ENCODE results near the gene MAP2K6. TPM values are rescaled to one million over a fixed set of nuclear protein-coding genes. Genes with fewer than 3 reads are reported as not detected.

MAP2K6 gene
- total and polyA plus RNA-seq, 2 of the 8 experiments (the other 6 are each of a cell fraction or from before 2014, with no cell fraction given) = 11.0 to 44.1 TPM

GRCh38 chr17:69492410-69493071 is 78.0 kb downstream of the MAP2K6 start:
- Histone ChIP-seq H2BK20ac (ENCODE audit: low read length) (no peak overlapping the region), H3K4me3 (ENCODE audit: extremely low read depth in 1 of 4, insufficient read depth in 2 of 4, low read depth in 3 of 4, low read length in 4 of 4) (no peak overlapping the region), H2BK15ac (ENCODE audit: low read length) (no peak overlapping the region), H3K27ac (ENCODE audit: low read depth, low read length) (no peak overlapping the region), H2AFZ (ENCODE audit: low read length) (no peak overlapping the region), H2BK5ac (ENCODE audit: low read depth, low read length) (no peak overlapping the region), H4K5ac (ENCODE audit: insufficient read length, low read depth, low read length) (no peak overlapping the region), H3K4me1 (replicated peaks in 1 of 4; ENCODE audit: control insufficient read depth in 3 of 4, insufficient read depth in 4 of 4, low read length in 3 of 4) (peaks cover 0 to 6% (median 2%) of the 10 kb centered on the region in 4 experiments; a peak in 2 of 7 replicates), H4K20me1 (replicated peaks in 1 of 2; ENCODE audit: control insufficient read depth in 1 of 2, insufficient read depth in 2 of 2, low read length in 2 of 2) (no peaks in the 10 kb centered on the region), H3K9me3 (ENCODE audit: insufficient read depth in 2 of 2, low read depth in 1 of 2, low read length in 1 of 2) (no peaks in the 10 kb centered on the region), H3K79me2 (ENCODE audit: control insufficient read depth in 1 of 2, insufficient read depth in 2 of 2, low read length in 2 of 2) (no peaks in the 10 kb centered on the region), H3K14ac (ENCODE audit: insufficient read length) (no peak overlapping the region), H3K9ac (replicated peaks in 1 of 4; ENCODE audit: extremely low read depth in 1 of 4, low read depth in 3 of 4, low read length in 3 of 4) (no peak overlapping the region), H4K8ac (ENCODE audit: extremely low read depth, insufficient read depth, low read length) (no peak overlapping the region), H3K4ac (replicated peaks; ENCODE audit: insufficient read length, low read depth, low read length) (no peak overlapping the region), H3K23ac (ENCODE audit: insufficient read length) (no peak overlapping the region), H3K18ac (ENCODE audit: extremely low read depth, low read length) (no peak overlapping the region), H2BK120ac (replicated peaks; ENCODE audit: low read depth, low read length) (no peak overlapping the region), H3K36me3 (ENCODE audit: control insufficient read depth in 2 of 4, insufficient read depth in 4 of 4, low read length in 3 of 4) (no peaks in the 10 kb centered on the region), H2BK12ac (ENCODE audit: low read depth, low read length) (no peak overlapping the region), H2AK5ac (ENCODE audit: low read depth, low read length) (no peak overlapping the region), H3K4me2 (ENCODE audit: insufficient read depth in 1 of 2, low read depth in 2 of 2, low read length in 2 of 2) (no peak overlapping the region), H3K79me1 (ENCODE audit: low read depth, low read length) (no peaks in the 10 kb centered on the region), H3K23me2 (ENCODE audit: low read depth, low read length) (no peaks in the 10 kb centered on the region), H3K27me3 (replicated peaks in 1 of 4; ENCODE audit: control insufficient read depth in 3 of 4, extremely low read depth in 1 of 4, insufficient read depth in 3 of 4, low read length in 3 of 4) (no peaks in the 10 kb centered on the region), H3K56ac (replicated peaks; ENCODE audit: insufficient read length, low read depth, low read length) (no peak overlapping the region), H4K91ac (replicated peaks; ENCODE audit: insufficient read length, low read length) (no peak overlapping the region)
- TF ChIP-seq CTCF (IDR thresholded peaks at IDR 0.05; ENCODE audit: control extremely low read depth in 1 of 3, insufficient read depth in 1 of 3, low read depth in 1 of 3, low read length in 3 of 3) (peak in 1 of 3 experiments; percentile 15; a peak in 1 of 4 replicates), JUND (IDR thresholded peaks at IDR 0.05; ENCODE audit: low read length) (peak; percentile 41; the same call in 1 of the 2 replicates), TEAD4 (IDR thresholded peaks at IDR 0.05; ENCODE audit: low read depth, low read length) (peak; percentile 93), PHF8 (conservative IDR thresholded peaks at IDR 0.05; ENCODE audit: low read depth, low read length) (no peak), RAD21 (IDR thresholded peaks at IDR 0.05 in 1 of 2, conservative IDR thresholded peaks at IDR 0.05 in 1 of 2; ENCODE audit: low read depth in 2 of 2, low read length in 2 of 2) (0 out of 4 replicates have a peak, but pooled peaks of 1 of the 2 experiments have one; percentile 16)
- CTCF ChIA-PET (ENCODE audit: partially characterized antibody) = interaction anchor here (1.0 to 1.4 kb wide), 3 partner anchors 9 to 31 kb away, joined by 3 to 4 read pairs (median 3); no protein-coding TSS in a partner anchor
- FAIRE-seq (peak; percentile 50), DNase-seq (ENCODE audit: low read depth in 1 of 2, low spot score in 2 of 2) (peak in 1 of 2 experiments; percentile 44)
- POLR2A ChIA-PET (ENCODE audit: partially characterized antibody) = no interaction called here
- WGBS, 2 experiments (ENCODE audit: extremely low coverage in 1 of 2, insufficient coverage in 1 of 2, insufficient read length in 1 of 2, insufficient replicate concordance in 2 of 2, low coverage in 1 of 2, low lambda C conversion rate in 2 of 2, missing lambda C conversion rate in 1 of 2) = 60% methylated on average over 3 of the region's 3 CpGs; no CpG with 5 or more reads in 1 of the 2 experiments

All from H1 (cell line).